ENCODE results near the gene SLC39A2. TPM values are rescaled to one million over a fixed set of nuclear protein-coding genes. Genes with fewer than 3 reads are reported as not detected.
"Not testable (repeated sequence)": the region's sequence is repeated elsewhere in the genome, so short reads cannot be mapped to it uniquely, and the experiment has no call there.

The SLC39A2 gene
- total and polyA plus RNA-seq, 2 donors: 1.5 to 7.0 TPM

DNA sequence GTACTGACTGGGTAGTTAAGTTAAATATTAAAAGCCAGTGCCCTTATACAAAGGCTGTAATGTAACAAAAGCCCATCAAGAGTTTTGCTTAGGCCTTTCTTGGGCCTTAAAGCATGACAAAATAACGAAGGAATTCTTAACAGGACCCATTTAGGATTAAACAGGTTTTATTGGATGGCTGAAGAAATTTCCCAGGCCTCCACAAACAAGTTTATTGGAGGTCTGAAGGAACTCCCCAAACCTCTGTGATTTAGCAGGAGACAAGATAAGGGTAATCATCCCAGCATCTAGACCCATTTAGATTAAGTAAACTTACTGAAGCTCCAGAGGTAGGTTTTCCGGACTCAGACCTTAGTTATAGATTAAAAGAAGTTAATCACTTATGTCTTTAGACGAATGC, 10.6 kb downstream of the SLC39A2 start:
- H3K4me3 ChIP-seq (ENCODE audit: low read length in 2 of 2); H3K36me3 ChIP-seq (ENCODE audit: control insufficient read depth in 2 of 2, insufficient read depth in 2 of 2, low read length in 1 of 2); DNase-seq (ENCODE audit: low read depth in 6 of 9, low spot score in 9 of 9); H3K27me3 ChIP-seq (ENCODE audit: control insufficient read depth in 2 of 2, insufficient read depth in 1 of 2, low read length in 1 of 2); H3K4me1 ChIP-seq (ENCODE audit: control insufficient read depth in 2 of 2, insufficient read depth in 2 of 2, low read length in 2 of 2); H3K9me3 ChIP-seq (ENCODE audit: control insufficient read depth in 2 of 2, insufficient read depth in 1 of 2, low read length in 1 of 2); H3K27ac ChIP-seq (ENCODE audit: low read depth in 1 of 2, low read length in 1 of 2): not testable (repeated sequence)
- WGBS: 92% methylated on average over 3 of the region's 3 CpGs

DNA sequence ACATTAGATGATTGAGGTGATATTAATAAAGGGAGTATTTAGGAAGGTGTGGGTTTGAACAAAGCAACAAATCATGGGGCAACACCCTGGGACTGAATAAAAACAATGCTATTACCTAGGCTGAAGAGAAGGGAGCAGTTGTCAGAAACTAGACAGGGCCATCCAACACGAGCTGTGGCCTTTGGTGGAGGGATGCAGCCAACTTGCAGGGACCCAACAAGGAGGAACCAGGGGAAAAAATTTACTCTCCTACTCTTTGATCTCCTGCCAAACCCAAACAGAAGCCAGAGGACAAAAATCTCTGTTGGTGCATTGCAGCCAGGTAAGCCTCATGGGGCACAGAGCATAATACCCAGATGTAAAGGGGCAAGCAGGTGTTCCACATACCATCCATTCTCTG, 12.0 kb downstream of the SLC39A2 start:
- 85% methylated on average over 1 of the region's 1 CpG for WGBS
- Histone ChIP-seq H3K4me1 (ENCODE audit: control insufficient read depth in 2 of 2, insufficient read depth in 2 of 2, low read length in 2 of 2) (no peaks in the 10 kb centered on the region), H3K27ac (ENCODE audit: low read depth in 1 of 2, low read length in 1 of 2) (no peak overlapping the region), H3K4me3 (ENCODE audit: low read length in 2 of 2) (no peak overlapping the region), H3K9me3 (ENCODE audit: control insufficient read depth in 2 of 2, insufficient read depth in 1 of 2, low read length in 1 of 2) (no peaks in the 10 kb centered on the region), H3K27me3 (ENCODE audit: control insufficient read depth in 2 of 2, insufficient read depth in 1 of 2, low read length in 1 of 2) (peaks cover 0 to 7% of the 10 kb centered on the region in 2 donors), H3K36me3 (ENCODE audit: control insufficient read depth in 2 of 2, insufficient read depth in 2 of 2, low read length in 1 of 2) (no peaks in the 10 kb centered on the region)
- no peak for DNase-seq (ENCODE audit: low read depth in 6 of 9, low spot score in 9 of 9)

DNA sequence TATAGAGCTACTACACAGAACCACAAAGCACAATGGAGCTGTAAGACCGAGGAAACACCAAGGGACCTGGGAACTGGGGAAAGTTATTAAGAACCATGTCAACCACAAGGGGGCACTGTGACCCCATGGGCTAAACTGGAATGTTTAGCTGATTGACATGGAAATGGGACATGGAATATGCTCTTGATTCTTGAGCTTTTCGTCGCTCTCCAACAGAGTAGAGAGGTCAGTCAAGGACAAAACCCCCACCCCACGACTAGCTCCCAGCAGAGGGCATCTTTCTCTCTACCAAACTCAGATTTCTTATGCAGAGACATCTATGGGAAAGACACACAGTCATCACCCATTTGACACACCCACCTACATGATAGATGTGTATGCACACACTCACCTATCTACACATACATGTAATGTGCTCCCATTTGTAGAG, 15.7 kb downstream of the SLC39A2 start:
- H3K4me1 ChIP-seq (ENCODE audit: control insufficient read depth in 2 of 2, insufficient read depth in 2 of 2, low read length in 2 of 2): no peaks in the 10 kb centered on the region
- H3K9me3 ChIP-seq (ENCODE audit: control insufficient read depth in 2 of 2, insufficient read depth in 1 of 2, low read length in 1 of 2): no peaks in the 10 kb centered on the region
- peaks cover 0 to 19% of the 10 kb centered on the region in 2 donors for H3K27me3 ChIP-seq (ENCODE audit: control insufficient read depth in 2 of 2, insufficient read depth in 1 of 2, low read length in 1 of 2)
- peak; percentile 49 to 87 (median 81) for DNase-seq (ENCODE audit: low read depth in 6 of 9, low spot score in 9 of 9)
- no peak overlapping the region for H3K27ac ChIP-seq (ENCODE audit: low read depth in 1 of 2, low read length in 1 of 2)
- H3K36me3 ChIP-seq (ENCODE audit: control insufficient read depth in 2 of 2, insufficient read depth in 2 of 2, low read length in 1 of 2): no peaks in the 10 kb centered on the region
- under 1% methylated on average over 4 of the region's 4 CpGs for WGBS
- no peak overlapping the region for H3K4me3 ChIP-seq (ENCODE audit: low read length in 2 of 2)

DNA sequence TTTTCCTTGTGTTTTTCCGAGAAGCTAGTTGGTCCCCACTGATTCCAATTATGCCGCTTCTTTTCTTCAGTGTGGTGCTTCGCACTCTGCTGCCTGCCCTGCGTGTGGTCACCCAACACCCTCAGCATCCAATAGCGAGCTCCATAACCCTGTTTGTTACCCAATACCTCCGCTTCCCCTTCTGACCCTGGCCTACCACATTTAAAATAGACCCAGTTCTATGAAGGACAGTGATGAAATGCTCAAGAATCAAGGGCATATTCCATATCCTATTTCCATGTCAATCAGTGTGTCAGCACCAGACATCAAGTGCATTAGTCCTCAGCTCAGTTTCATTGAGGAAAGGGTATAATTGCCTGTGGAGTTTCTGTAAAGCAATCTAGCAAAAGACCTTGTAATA, 16.2 kb downstream of the SLC39A2 start:
- Histone ChIP-seq H3K4me1 (ENCODE audit: control insufficient read depth in 2 of 2, insufficient read depth in 2 of 2, low read length in 2 of 2) (no peaks in the 10 kb centered on the region), H3K36me3 (ENCODE audit: control insufficient read depth in 2 of 2, insufficient read depth in 2 of 2, low read length in 1 of 2) (no peaks in the 10 kb centered on the region), H3K27ac (ENCODE audit: low read depth in 1 of 2, low read length in 1 of 2) (no peak overlapping the region), H3K27me3 (ENCODE audit: control insufficient read depth in 2 of 2, insufficient read depth in 1 of 2, low read length in 1 of 2) (peaks cover 0 to 21% of the 10 kb centered on the region in 2 donors), H3K4me3 (ENCODE audit: low read length in 2 of 2) (no peak overlapping the region), H3K9me3 (ENCODE audit: control insufficient read depth in 2 of 2, insufficient read depth in 1 of 2, low read length in 1 of 2) (no peaks in the 10 kb centered on the region)
- no peak for DNase-seq (ENCODE audit: low read depth in 6 of 9, low spot score in 9 of 9)
- 93% methylated on average over 6 of the region's 6 CpGs for WGBS

DNA sequence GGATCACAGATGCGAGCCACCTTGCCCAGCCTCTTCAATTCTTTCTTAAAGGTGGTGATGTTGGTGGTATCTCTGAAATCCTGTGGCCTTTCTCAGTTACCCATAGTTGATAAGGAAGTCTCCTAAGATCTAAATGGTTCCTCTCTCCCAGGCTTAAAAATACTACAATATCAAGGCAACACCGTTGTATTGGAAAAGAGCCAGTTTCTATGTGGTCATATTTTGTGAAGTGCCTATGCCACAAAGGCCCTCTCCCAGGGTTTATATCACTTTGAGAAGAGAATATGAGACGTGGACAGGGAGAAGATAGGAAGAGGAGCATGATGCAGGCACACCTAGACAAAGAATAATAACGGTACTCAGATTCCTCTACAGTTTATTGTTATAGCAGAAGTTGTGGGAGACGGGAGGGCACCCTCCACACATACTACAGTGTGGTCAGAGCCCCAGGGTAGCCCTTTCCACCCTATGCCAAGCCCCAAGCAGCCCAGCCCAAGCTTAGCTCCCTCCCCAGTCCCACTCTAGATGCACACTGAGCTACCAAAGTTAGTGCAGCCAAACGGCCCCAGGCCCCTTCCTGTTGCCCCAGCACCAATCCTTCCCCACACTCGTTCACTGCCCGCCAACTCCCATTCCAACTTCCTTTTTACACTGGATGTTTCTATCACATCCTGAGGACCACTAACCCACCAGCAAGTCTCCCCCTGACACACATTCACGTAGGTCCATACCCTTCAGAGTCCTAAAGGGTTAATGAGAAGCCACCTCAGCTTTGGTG, 17.5 kb downstream of the SLC39A2 start:
- WGBS: 69% methylated on average over 9 of the region's 9 CpGs
- no peak overlapping the region for H3K4me3 ChIP-seq (ENCODE audit: low read length in 2 of 2)
- H3K36me3 ChIP-seq (ENCODE audit: control insufficient read depth in 2 of 2, insufficient read depth in 2 of 2, low read length in 1 of 2): no peaks in the 10 kb centered on the region
- H3K27me3 ChIP-seq (ENCODE audit: control insufficient read depth in 2 of 2, insufficient read depth in 1 of 2, low read length in 1 of 2): peaks cover 0 to 27% of the 10 kb centered on the region in 2 donors
- no peaks in the 10 kb centered on the region for H3K4me1 ChIP-seq (ENCODE audit: control insufficient read depth in 2 of 2, insufficient read depth in 2 of 2, low read length in 2 of 2)
- DNase-seq (ENCODE audit: low read depth in 6 of 9, low spot score in 9 of 9): no peak
- H3K9me3 ChIP-seq (ENCODE audit: control insufficient read depth in 2 of 2, insufficient read depth in 1 of 2, low read length in 1 of 2): no peaks in the 10 kb centered on the region
- no peak overlapping the region for H3K27ac ChIP-seq (ENCODE audit: low read depth in 1 of 2, low read length in 1 of 2)

DNA sequence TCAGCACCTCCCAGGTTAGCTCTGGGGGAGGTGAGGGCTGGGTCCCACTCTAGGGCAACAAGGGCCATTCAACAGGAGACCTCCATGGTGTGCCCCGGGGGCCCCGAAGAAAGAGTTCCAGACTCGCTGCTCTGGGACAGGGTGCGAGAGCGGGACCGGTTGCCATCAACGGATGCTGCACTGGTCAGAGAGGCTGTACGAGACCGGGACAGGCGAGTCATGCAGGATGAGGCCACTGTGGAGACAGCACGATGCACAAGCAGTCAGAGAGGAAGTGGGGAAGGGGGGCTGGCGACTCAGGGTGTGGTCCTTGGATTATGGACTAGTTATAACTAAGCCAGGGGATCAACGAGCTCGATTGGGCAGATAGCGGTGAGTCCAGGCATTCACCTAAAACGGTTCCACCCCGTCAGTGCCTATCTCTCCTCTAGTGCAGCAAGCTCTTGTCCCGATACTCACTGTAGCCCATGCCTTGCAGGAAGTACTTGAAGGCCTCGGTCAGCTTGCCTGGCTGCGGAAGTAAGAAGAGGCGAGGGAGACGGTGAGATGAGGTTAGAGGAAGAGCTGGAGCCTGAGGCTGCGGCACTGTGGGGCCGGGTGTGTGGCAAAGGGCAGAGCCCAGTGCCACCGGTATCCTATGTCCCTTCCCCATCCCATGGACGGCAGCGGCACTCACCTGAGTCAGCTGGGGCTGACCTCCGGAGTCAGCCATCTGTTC, 18.6 kb downstream of the SLC39A2 start:
- DNase-seq (ENCODE audit: low read depth in 6 of 9, low spot score in 9 of 9): no peak
- H3K9me3 ChIP-seq (ENCODE audit: control insufficient read depth in 2 of 2, insufficient read depth in 1 of 2, low read length in 1 of 2): no peaks in the 10 kb centered on the region
- no peak overlapping the region for H3K27ac ChIP-seq (ENCODE audit: low read depth in 1 of 2, low read length in 1 of 2)
- H3K27me3 ChIP-seq (ENCODE audit: control insufficient read depth in 2 of 2, insufficient read depth in 1 of 2, low read length in 1 of 2): peaks cover 0 to 37% of the 10 kb centered on the region in 2 donors
- no peaks in the 10 kb centered on the region for H3K4me1 ChIP-seq (ENCODE audit: control insufficient read depth in 2 of 2, insufficient read depth in 2 of 2, low read length in 2 of 2)
- no peaks in the 10 kb centered on the region for H3K36me3 ChIP-seq (ENCODE audit: control insufficient read depth in 2 of 2, insufficient read depth in 2 of 2, low read length in 1 of 2)
- 86% methylated on average over 28 of the region's 28 CpGs for WGBS
- no peak overlapping the region for H3K4me3 ChIP-seq (ENCODE audit: low read length in 2 of 2)

DNA sequence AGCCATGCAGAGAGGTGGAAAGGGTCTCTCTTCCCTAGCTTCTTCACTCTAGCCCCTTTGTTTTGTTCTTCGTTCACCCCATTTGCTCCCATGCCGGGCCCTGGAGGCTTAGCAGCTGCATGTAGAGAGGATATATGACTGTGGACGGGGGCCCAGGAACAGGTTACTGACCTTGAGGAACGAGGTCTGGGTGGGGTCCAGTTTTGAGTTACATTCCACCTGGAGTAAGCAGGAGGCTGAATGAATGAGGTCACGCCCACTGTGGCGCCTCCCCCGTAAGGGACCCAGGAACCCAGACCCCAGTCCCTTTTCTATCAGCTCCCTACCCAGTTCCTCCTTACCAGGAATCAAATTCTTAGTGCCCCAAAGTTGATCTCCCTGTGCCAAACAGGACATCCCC, 19.2 kb downstream of the SLC39A2 start:
- no peaks in the 10 kb centered on the region for H3K4me1 ChIP-seq (ENCODE audit: control insufficient read depth in 2 of 2, insufficient read depth in 2 of 2, low read length in 2 of 2)

GRCh38 chr14:21018781-21019180, 19.7 kb downstream of the SLC39A2 start:
- no peak for DNase-seq (ENCODE audit: low read depth in 6 of 9, low spot score in 9 of 9)

More for the DNA sequence above, 19.2 kb downstream of the SLC39A2 start:
- no peaks in the 10 kb centered on the region for H3K9me3 ChIP-seq (ENCODE audit: control insufficient read depth in 2 of 2, insufficient read depth in 1 of 2, low read length in 1 of 2)
- WGBS: 96% methylated on average over 7 of the region's 7 CpGs
- no peak overlapping the region for H3K4me3 ChIP-seq (ENCODE audit: low read length in 2 of 2)
- no peak for DNase-seq (ENCODE audit: low read depth in 6 of 9, low spot score in 9 of 9)
- peaks cover 0 to 39% of the 10 kb centered on the region in 2 donors for H3K27me3 ChIP-seq (ENCODE audit: control insufficient read depth in 2 of 2, insufficient read depth in 1 of 2, low read length in 1 of 2)
- no peaks in the 10 kb centered on the region for H3K36me3 ChIP-seq (ENCODE audit: control insufficient read depth in 2 of 2, insufficient read depth in 2 of 2, low read length in 1 of 2)
- H3K27ac ChIP-seq (ENCODE audit: low read depth in 1 of 2, low read length in 1 of 2): no peak overlapping the region

GRCh38 chr14:21019366-21019765, 20.3 kb downstream of the SLC39A2 start:
- peaks cover 6% of the 10 kb centered on the region in 2 donors for H3K4me1 ChIP-seq (ENCODE audit: control insufficient read depth in 2 of 2, insufficient read depth in 2 of 2, low read length in 2 of 2)
- no peak overlapping the region for H3K4me3 ChIP-seq (ENCODE audit: low read length in 2 of 2)
- H3K27ac ChIP-seq (ENCODE audit: low read depth in 1 of 2, low read length in 1 of 2): no peak overlapping the region
- peaks cover 8 to 50% of the 10 kb centered on the region in 2 donors for H3K27me3 ChIP-seq (ENCODE audit: control insufficient read depth in 2 of 2, insufficient read depth in 1 of 2, low read length in 1 of 2)
- H3K36me3 ChIP-seq (ENCODE audit: control insufficient read depth in 2 of 2, insufficient read depth in 2 of 2, low read length in 1 of 2): no peaks in the 10 kb centered on the region
- WGBS: 81% methylated on average over 1 of the region's 1 CpG
- DNase-seq (ENCODE audit: low read depth in 6 of 9, low spot score in 9 of 9): no peak
- no peaks in the 10 kb centered on the region for H3K9me3 ChIP-seq (ENCODE audit: control insufficient read depth in 2 of 2, insufficient read depth in 1 of 2, low read length in 1 of 2)

More at GRCh38 chr14:21018781-21019180, 19.7 kb downstream of the SLC39A2 start:
- no peak overlapping the region for H3K27ac ChIP-seq (ENCODE audit: low read depth in 1 of 2, low read length in 1 of 2)
- peaks cover 3 to 44% of the 10 kb centered on the region in 2 donors for H3K27me3 ChIP-seq (ENCODE audit: control insufficient read depth in 2 of 2, insufficient read depth in 1 of 2, low read length in 1 of 2)
- no peak overlapping the region for H3K4me3 ChIP-seq (ENCODE audit: low read length in 2 of 2)
- H3K4me1 ChIP-seq (ENCODE audit: control insufficient read depth in 2 of 2, insufficient read depth in 2 of 2, low read length in 2 of 2): peaks cover under 1% of the 10 kb centered on the region in 2 donors
- H3K9me3 ChIP-seq (ENCODE audit: control insufficient read depth in 2 of 2, insufficient read depth in 1 of 2, low read length in 1 of 2): no peaks in the 10 kb centered on the region
- H3K36me3 ChIP-seq (ENCODE audit: control insufficient read depth in 2 of 2, insufficient read depth in 2 of 2, low read length in 1 of 2): no peaks in the 10 kb centered on the region
- WGBS: 100% methylated on average over 3 of the region's 3 CpGs
